Epithelial cell of proximal tubule (primary cell): ENCODE measurements around the gene PRKCB. TPM values are rescaled to one million over a fixed set of nuclear protein-coding genes. Genes with fewer than 3 reads are reported as not detected.

Experiments used
- DNase-seq: peaks from one replicate; pipeline ENCODE4 v3.0.0-alpha.2; 2011; ENCODE audit warnings: low read depth
- H3K4me3 ChIP-seq: 2 replicates; pipeline ENCODE4 v1.5.1; 2011; ENCODE audit warnings: low read depth, mild to moderate bottlenecking, low read length
- CTCF ChIP-seq: conservative IDR thresholded peaks from 2 replicates; pipeline ENCODE4 v1.5.1; 2012; ENCODE audit warnings: low read depth, mild to moderate bottlenecking, low read length
- total RNA-seq: library from RNA; depleted of rRNA; stranded (reverse); fragments of >200 nt; gene quantifications from 2 replicates; pipeline ENCODE4 v1.2.3, GENCODE V29; 2015

Gene PRKCB
- total RNA-seq, 1 donor from 2014 or later: not detected

GRCh38 chr16:24111724-24112302 lies 276.0 kb downstream of the PRKCB start:
- no peak for TF ChIP-seq CTCF
- DNase-seq: no peak
- no peak overlapping the region for H3K4me3 ChIP-seq

- DNase-seq: no peak
- H3K4me3 ChIP-seq: no peak overlapping the region
- no peak for TF ChIP-seq CTCF
These were observed 277.4 kb downstream of the PRKCB start for GRCh38 chr16:24113115-24113745.

- no peak overlapping the region for H3K4me3 ChIP-seq
- DNase-seq: no peak
- no peak for TF ChIP-seq CTCF
These were observed 279.1 kb downstream of the PRKCB start for GRCh38 chr16:24114876-24115275.

GRCh38 chr16:24116046-24116776 lies 280.4 kb downstream of the PRKCB start:
- no peak for TF ChIP-seq CTCF
- DNase-seq: no peak
- no peak overlapping the region for H3K4me3 ChIP-seq

GRCh38 chr16:24116989-24117388 lies 281.2 kb downstream of the PRKCB start:
- TF ChIP-seq CTCF: no peak
- DNase-seq: no peak
- no peak overlapping the region for H3K4me3 ChIP-seq

- H3K4me3 ChIP-seq: no peak overlapping the region
- no peak for DNase-seq
- no peak for TF ChIP-seq CTCF
These were observed 281.9 kb downstream of the PRKCB start for GRCh38 chr16:24117680-24118079.
